ENCODE results near the gene WNT7B. TPM values are rescaled to one million over a fixed set of nuclear protein-coding genes. Genes with fewer than 3 reads are reported as not detected.

The WNT7B gene
- total RNA-seq, 4 donors from 2014 or later = not detected

- intact Hi-C loops (cut with DNase I; ENCODE audit: low total_unique reads) (no loop called here), in situ Hi-C loops (cut with MboI; ENCODE audit: low pct_ligation_motif_present in 1 of 4, low pct_unique_long_range_greater_than_20kb in 1 of 4, low sequenced_read_pairs in 3 of 4) (no loop called here)
- TF ChIP-seq CTCF (IDR thresholded peaks at IDR 0.05) (no peak), EP300 (IDR thresholded peaks at IDR 0.05; ENCODE audit: low read depth) (no peak), POLR2A (IDR thresholded peaks at IDR 0.05) (no peak), POLR2AphosphoS5 (IDR thresholded peaks at IDR 0.05) (no peak)
- Histone ChIP-seq H3K36me3 (no peaks in the 10 kb centered on the region), H3K9me3 (no peaks in the 10 kb centered on the region), H3K4me1 (no peaks in the 10 kb centered on the region), H3K4me3 (no peak overlapping the region), H3K27me3 (peaks cover 37% of the 10 kb centered on the region), H3K27ac (no peak overlapping the region)
- DNase-seq = no peak
- 71 to 72% methylated on average over 8 to 19 of the region's 22 CpGs for WGBS, 2 donors (ENCODE audit: low coverage in 1 of 2)
Measured at GRCh38 chr22:45887202-45888131, 89.5 kb downstream of the WNT7B start.

- intact Hi-C loops (cut with DNase I; ENCODE audit: low total_unique reads) = no loop called here
- in situ Hi-C loops (cut with MboI; ENCODE audit: low pct_ligation_motif_present in 1 of 4, low pct_unique_long_range_greater_than_20kb in 1 of 4, low sequenced_read_pairs in 3 of 4) = no loop called here
- no peak overlapping the region for H3K27ac ChIP-seq
- peaks cover 42% of the 10 kb centered on the region for H3K27me3 ChIP-seq
- TF ChIP-seq POLR2AphosphoS5 (IDR thresholded peaks at IDR 0.05) (no peak), EP300 (IDR thresholded peaks at IDR 0.05; ENCODE audit: low read depth) (no peak), CTCF (IDR thresholded peaks at IDR 0.05) (no peak), POLR2A (IDR thresholded peaks at IDR 0.05) (no peak)
- 80 to 90% methylated on average over 1 to 7 of the region's 7 CpGs for WGBS, 2 donors (ENCODE audit: low coverage in 1 of 2)
- H3K4me3 ChIP-seq = no peak overlapping the region
- no peaks in the 10 kb centered on the region for H3K36me3 ChIP-seq
- no peaks in the 10 kb centered on the region for H3K9me3 ChIP-seq
- DNase-seq = no peak
- no peaks in the 10 kb centered on the region for H3K4me1 ChIP-seq
Measured at GRCh38 chr22:45886540-45886939, 90.4 kb downstream of the WNT7B start.

GRCh38 chr22:45885941-45886395, 91.0 kb downstream of the WNT7B start:
- Histone ChIP-seq H3K27me3 (peaks cover 48% of the 10 kb centered on the region), H3K4me3 (no peak overlapping the region), H3K27ac (no peak overlapping the region), H3K9me3 (no peaks in the 10 kb centered on the region), H3K36me3 (no peaks in the 10 kb centered on the region), H3K4me1 (no peaks in the 10 kb centered on the region)
- DNase-seq = no peak
- TF ChIP-seq POLR2AphosphoS5 (IDR thresholded peaks at IDR 0.05) = no peak
- no peak for TF ChIP-seq CTCF (IDR thresholded peaks at IDR 0.05)
- TF ChIP-seq EP300 (IDR thresholded peaks at IDR 0.05; ENCODE audit: low read depth) = no peak
- no peak for TF ChIP-seq POLR2A (IDR thresholded peaks at IDR 0.05)
- intact Hi-C loops (cut with DNase I; ENCODE audit: low total_unique reads) (no loop called here), in situ Hi-C loops (cut with MboI; ENCODE audit: low pct_ligation_motif_present in 1 of 4, low pct_unique_long_range_greater_than_20kb in 1 of 4, low sequenced_read_pairs in 3 of 4) (no loop called here)
- WGBS, 2 donors (ENCODE audit: low coverage in 1 of 2) = 67% methylated on average over 21 of the region's 21 CpGs; no CpG with 5 or more reads in 1 of the 2 donors

GRCh38 chr22:45885171-45885840, 91.7 kb downstream of the WNT7B start:
- in situ Hi-C loops (cut with MboI; ENCODE audit: low pct_ligation_motif_present in 1 of 4, low pct_unique_long_range_greater_than_20kb in 1 of 4, low sequenced_read_pairs in 3 of 4) = no loop called here

More at GRCh38 chr22:45885171-45885840, 91.7 kb downstream of the WNT7B start:
- Histone ChIP-seq H3K4me1 (no peaks in the 10 kb centered on the region), H3K27ac (no peak overlapping the region), H3K9me3 (no peaks in the 10 kb centered on the region), H3K27me3 (peaks cover 54% of the 10 kb centered on the region), H3K4me3 (no peak overlapping the region), H3K36me3 (no peaks in the 10 kb centered on the region)
- intact Hi-C loops (cut with DNase I; ENCODE audit: low total_unique reads) = no loop called here
- WGBS, 2 donors (ENCODE audit: low coverage in 1 of 2) = 79% methylated on average over 12 of the region's 16 CpGs; no CpG with 5 or more reads in 1 of the 2 donors
- DNase-seq = no peak
- TF ChIP-seq EP300 (IDR thresholded peaks at IDR 0.05; ENCODE audit: low read depth) (no peak), POLR2AphosphoS5 (IDR thresholded peaks at IDR 0.05) (no peak), CTCF (IDR thresholded peaks at IDR 0.05) (no peak), POLR2A (IDR thresholded peaks at IDR 0.05) (no peak)

Data from transverse colon (tissue), 4 donors.